Activated naive CD8-positive, alpha-beta T cell treated with anti-CD3 and anti-CD28 coated beads, Interleukin-2, amount 50 U/mL, for 24 hours (primary cell): ENCODE measurements around the gene TIGD6.

Source experiments
- ATAC-seq: fragments of 150-1000 bp; cut with Tn5 transposase; one replicate; pipeline ENCODE4 v1.10.0; 2021
- DNase-seq: peaks from one replicate; pipeline ENCODE4 v3.0.0; 2021
- H3K27ac Mint-ChIP-seq: one replicate; pipeline ENCODE4 v1.8.0; 2021; ENCODE audit warnings: mild to moderate bottlenecking, mixed read lengths
- H3K27me3 Mint-ChIP-seq: one replicate; pipeline ENCODE4 v1.8.0; 2021; ENCODE audit warnings: mixed read lengths
- H3K36me3 Mint-ChIP-seq: one replicate; pipeline ENCODE4 v1.8.0; 2021; ENCODE audit warnings: low read depth, mixed read lengths
- H3K4me1 Mint-ChIP-seq: one replicate; pipeline ENCODE4 v1.8.0; 2021; ENCODE audit warnings: mixed read lengths
- H3K4me3 Mint-ChIP-seq: one replicate; pipeline ENCODE4 v1.8.0; 2021; ENCODE audit warnings: mild to moderate bottlenecking, moderate library complexity, mixed read lengths
- H3K9me3 Mint-ChIP-seq: one replicate; pipeline ENCODE4 v1.8.0; 2021; ENCODE audit warnings: mixed read lengths

TIGD6 gene

GRCh38 chr5:150001660-150002486 is 1.4 kb upstream of the TIGD6 start:
- Mint-ChIP-seq H3K27ac (peak overlapping the region; percentile 88), H3K27me3 (no peaks in the 10 kb centered on the region), H3K36me3 (peaks cover 32% of the 10 kb centered on the region), H3K4me1 (peaks cover 41% of the 10 kb centered on the region), H3K4me3 (peak overlapping the region; percentile 96), H3K9me3 (no peaks in the 10 kb centered on the region)
- DNase-seq, result peak; percentile 49
- peak; percentile 66 for ATAC-seq

GRCh38 chr5:150000990-150001659 is 671 bp upstream of the TIGD6 start:
- peaks cover 41% of the 10 kb centered on the region for H3K4me1 Mint-ChIP-seq
- no peaks in the 10 kb centered on the region for H3K9me3 Mint-ChIP-seq
- no peaks in the 10 kb centered on the region for H3K27me3 Mint-ChIP-seq
- DNase-seq, result peak; percentile 45
- H3K36me3 Mint-ChIP-seq, result peaks cover 27% of the 10 kb centered on the region
- H3K4me3 Mint-ChIP-seq, result peak overlapping the region; percentile 96
- peak overlapping the region; percentile 88 for H3K27ac Mint-ChIP-seq
- ATAC-seq, result no peak

- Mint-ChIP-seq H3K4me3 (peak overlapping the region; percentile 96), H3K27ac (peak overlapping the region; percentile 96), H3K4me1 (peaks cover 39% of the 10 kb centered on the region), H3K27me3 (no peaks in the 10 kb centered on the region), H3K36me3 (peaks cover 28% of the 10 kb centered on the region), H3K9me3 (no peaks in the 10 kb centered on the region)
- ATAC-seq (no peak), DNase-seq (no peak)
These were observed 593 bp downstream of the TIGD6 start for GRCh38 chr5:149999866-150000255.

- Mint-ChIP-seq H3K36me3 (peaks cover 23% of the 10 kb centered on the region), H3K27ac (peak overlapping the region; percentile 96), H3K27me3 (no peaks in the 10 kb centered on the region), H3K4me3 (peak overlapping the region; percentile 96), H3K9me3 (no peaks in the 10 kb centered on the region), H3K4me1 (peaks cover 37% of the 10 kb centered on the region)
- ATAC-seq (no peak), DNase-seq (no peak)
These were observed 1.1 kb downstream of the TIGD6 start for GRCh38 chr5:149999359-149999758.

GRCh38 chr5:149998281-149998680 is 2.2 kb downstream of the TIGD6 start:
- H3K36me3 Mint-ChIP-seq, result peaks cover 16% of the 10 kb centered on the region
- no peak for ATAC-seq
- peaks cover 34% of the 10 kb centered on the region for H3K4me1 Mint-ChIP-seq
- no peak for DNase-seq
- no peak overlapping the region for H3K4me3 Mint-ChIP-seq
- H3K9me3 Mint-ChIP-seq, result no peaks in the 10 kb centered on the region
- no peaks in the 10 kb centered on the region for H3K27me3 Mint-ChIP-seq
- no peak overlapping the region for H3K27ac Mint-ChIP-seq

- DNase-seq (no peak), ATAC-seq (no peak)
- no peak overlapping the region for H3K4me3 Mint-ChIP-seq
- no peak overlapping the region for H3K27ac Mint-ChIP-seq
- H3K36me3 Mint-ChIP-seq, result peaks cover 7% of the 10 kb centered on the region
- peaks cover 17% of the 10 kb centered on the region for H3K4me1 Mint-ChIP-seq
- no peaks in the 10 kb centered on the region for H3K9me3 Mint-ChIP-seq
- no peaks in the 10 kb centered on the region for H3K27me3 Mint-ChIP-seq
These were observed 4.1 kb downstream of the TIGD6 start for GRCh38 chr5:149996205-149996890.

- no peaks in the 10 kb centered on the region for H3K9me3 Mint-ChIP-seq
- ATAC-seq (no peak), DNase-seq (no peak)
- H3K4me1 Mint-ChIP-seq, result peaks cover 17% of the 10 kb centered on the region
- peaks cover 7% of the 10 kb centered on the region for H3K36me3 Mint-ChIP-seq
- no peak overlapping the region for H3K4me3 Mint-ChIP-seq
- H3K27ac Mint-ChIP-seq, result no peak overlapping the region
- H3K27me3 Mint-ChIP-seq, result no peaks in the 10 kb centered on the region
These were observed 4.9 kb downstream of the TIGD6 start for GRCh38 chr5:149995385-149996204.

GRCh38 chr5:149993471-149993870 is 7.0 kb downstream of the TIGD6 start:
- Mint-ChIP-seq H3K27me3 (no peaks in the 10 kb centered on the region), H3K27ac (no peak overlapping the region), H3K36me3 (peaks cover 7% of the 10 kb centered on the region), H3K4me1 (peaks cover 3% of the 10 kb centered on the region), H3K9me3 (no peaks in the 10 kb centered on the region), H3K4me3 (no peak overlapping the region)
- no peak for DNase-seq
- no peak for ATAC-seq

- H3K4me3 Mint-ChIP-seq, result no peak overlapping the region
- H3K27ac Mint-ChIP-seq, result no peak overlapping the region
- peaks cover 3% of the 10 kb centered on the region for H3K36me3 Mint-ChIP-seq
- ATAC-seq (peak; percentile 75), DNase-seq (peak; percentile 66)
- H3K27me3 Mint-ChIP-seq, result no peaks in the 10 kb centered on the region
- no peaks in the 10 kb centered on the region for H3K9me3 Mint-ChIP-seq
- H3K4me1 Mint-ChIP-seq, result peaks cover 3% of the 10 kb centered on the region
These were observed 9.7 kb downstream of the TIGD6 start for GRCh38 chr5:149990518-149991376.

GRCh38 chr5:149988126-149988525 is 12.3 kb downstream of the TIGD6 start:
- no peak overlapping the region for H3K4me3 Mint-ChIP-seq
- H3K27ac Mint-ChIP-seq, result no peak overlapping the region
- H3K27me3 Mint-ChIP-seq, result no peaks in the 10 kb centered on the region
- peaks cover 3% of the 10 kb centered on the region for H3K4me1 Mint-ChIP-seq
- ATAC-seq (no peak), DNase-seq (no peak)
- no peaks in the 10 kb centered on the region for H3K9me3 Mint-ChIP-seq
- H3K36me3 Mint-ChIP-seq, result no peaks in the 10 kb centered on the region

- Mint-ChIP-seq H3K9me3 (no peaks in the 10 kb centered on the region), H3K27ac (no peak overlapping the region), H3K4me1 (no peaks in the 10 kb centered on the region), H3K36me3 (peaks cover 7% of the 10 kb centered on the region), H3K4me3 (no peak overlapping the region), H3K27me3 (no peaks in the 10 kb centered on the region)
- DNase-seq (no peak), ATAC-seq (no peak)
These were observed 17.9 kb downstream of the TIGD6 start for GRCh38 chr5:149982505-149982904.

GRCh38 chr5:149981206-149981605 is 19.2 kb downstream of the TIGD6 start:
- no peak overlapping the region for H3K27ac Mint-ChIP-seq
- no peaks in the 10 kb centered on the region for H3K27me3 Mint-ChIP-seq
- DNase-seq, result no peak
- no peaks in the 10 kb centered on the region for H3K4me1 Mint-ChIP-seq
- peaks cover 7% of the 10 kb centered on the region for H3K36me3 Mint-ChIP-seq
- no peak for ATAC-seq
- no peaks in the 10 kb centered on the region for H3K9me3 Mint-ChIP-seq
- H3K4me3 Mint-ChIP-seq, result no peak overlapping the region

- peaks cover 7% of the 10 kb centered on the region for H3K36me3 Mint-ChIP-seq
- no peak overlapping the region for H3K4me3 Mint-ChIP-seq
- no peak for DNase-seq
- H3K27me3 Mint-ChIP-seq, result no peaks in the 10 kb centered on the region
- H3K4me1 Mint-ChIP-seq, result no peaks in the 10 kb centered on the region
- no peak overlapping the region for H3K27ac Mint-ChIP-seq
- ATAC-seq, result no peak
- H3K9me3 Mint-ChIP-seq, result no peaks in the 10 kb centered on the region
These were observed 20.6 kb downstream of the TIGD6 start for GRCh38 chr5:149979896-149980295.
